OCI-LY1 (cell line): ENCODE measurements around the gene EPHA8.

Source experiments
- H2AFZ ChIP-seq: fragments of 200-600 bp; sonication (generic), shearing (Covaris generic); 2 replicates; pipeline ENCODE4 v1.6.0; 2014; ENCODE audit warnings: antibody characterized with exemption, mild to moderate bottlenecking, low read length
- H3F3A ChIP-seq: fragments of 200-600 bp; sonication (generic), shearing (Covaris generic); 2 replicates; pipeline ENCODE4 v1.6.0; 2014; ENCODE audit warnings: mild to moderate bottlenecking, antibody characterized with exemption, low read length, moderate library complexity; ENCODE audit not compliant: insufficient read depth
- H3K27ac ChIP-seq: fragments of 200-600 bp; sonication (generic); 2 replicates; pipeline ENCODE4 v1.5.1; 2014; ENCODE audit warnings: low read length, mixed run types, mild to moderate bottlenecking, low read depth; ENCODE audit not compliant: poor library complexity, severe bottlenecking
- H3K27me3 ChIP-seq: fragments of 200-600 bp; sonication (generic); 2 replicates; pipeline ENCODE4 v1.6.0; 2014; ENCODE audit warnings: antibody characterized with exemption, mild to moderate bottlenecking, low read length, moderate library complexity; ENCODE audit not compliant: insufficient read depth
- H3K36me3 ChIP-seq: fragments of 200-600 bp; sonication (generic); 2 replicates; pipeline ENCODE4 v1.6.1; 2014; ENCODE audit warnings: mild to moderate bottlenecking, antibody characterized with exemption, low read length, moderate library complexity, mixed read lengths; ENCODE audit not compliant: insufficient read depth
- H3K4me1 ChIP-seq: fragments of 200-600 bp; sonication (generic); 2 replicates; pipeline ENCODE4 v1.5.1; 2014; ENCODE audit warnings: mild to moderate bottlenecking, low read length, moderate library complexity; ENCODE audit not compliant: insufficient read depth, severe bottlenecking
- H3K4me2 ChIP-seq: fragments of 200-600 bp; sonication (generic), shearing (Covaris generic); 2 replicates; pipeline ENCODE4 v1.6.1; 2014; ENCODE audit warnings: low read length
- H3K4me3 ChIP-seq: fragments of 200-600 bp; sonication (generic); 2 replicates; pipeline ENCODE4 v1.5.1; 2014; ENCODE audit warnings: low read length, low read depth, mild to moderate bottlenecking, mixed read lengths; ENCODE audit not compliant: poor library complexity, severe bottlenecking
- H3K79me2 ChIP-seq: fragments of 200-600 bp; shearing (Covaris generic); 2 replicates; pipeline ENCODE4 v1.6.1; 2016; ENCODE audit warnings: mixed run types, low read length, mixed read lengths; ENCODE audit not compliant: insufficient read depth
- H3K9ac ChIP-seq: fragments of 200-600 bp; sonication (generic), shearing (Covaris generic); 2 replicates; pipeline ENCODE4 v1.6.1; 2014; ENCODE audit warnings: mild to moderate bottlenecking, low read length, mixed read lengths
- H3K9me2 ChIP-seq: fragments of 200-600 bp; sonication (generic), shearing (Covaris generic); 2 replicates; pipeline ENCODE4 v1.6.1; 2014; ENCODE audit warnings: low read depth, mild to moderate bottlenecking, low read length, mixed read lengths
- H3K9me3 ChIP-seq: fragments of 200-600 bp; shearing (Covaris generic); 2 replicates; pipeline ENCODE4 v1.6.1; 2014; ENCODE audit warnings: low read length, mixed read lengths
- H4K20me1 ChIP-seq: fragments of 200-600 bp; sonication (generic), shearing (Covaris generic); 2 replicates; pipeline ENCODE4 v1.6.0; 2016; ENCODE audit warnings: mild to moderate bottlenecking, low read length; ENCODE audit not compliant: insufficient read depth
- CTCF ChIP-seq: fragments of 200-600 bp; sonication (generic), shearing (Covaris generic); IDR thresholded peaks from 2 replicates; pipeline ENCODE4 v1.5.1; 2017; ENCODE audit warnings: mild to moderate bottlenecking, antibody characterized with exemption, low read length, moderate library complexity, mixed read lengths
- EZH2 ChIP-seq: fragments of 200-600 bp; sonication (generic), shearing (Covaris generic); IDR thresholded peaks from 2 replicates; pipeline ENCODE4 v1.8.0; 2017; ENCODE audit warnings: borderline replicate concordance, mixed run types, mild to moderate bottlenecking, antibody characterized with exemption, low read length, moderate library complexity, mixed read lengths

The EPHA8 gene

GRCh38 chr1:22576150-22576544, 12.9 kb downstream of the EPHA8 start:
- Histone ChIP-seq H3F3A (peaks cover 14% of the 10 kb centered on the region; the same call in 1 of the 2 replicates), H3K36me3 (no peaks in the 10 kb centered on the region), H2AFZ (no peak overlapping the region), H3K27ac (no peak overlapping the region), H3K4me1 (no peaks in the 10 kb centered on the region), H3K4me3 (no peak overlapping the region), H4K20me1 (no peaks in the 10 kb centered on the region), H3K4me2 (no peak overlapping the region), H3K9me2 (no peaks in the 10 kb centered on the region), H3K79me2 (no peaks in the 10 kb centered on the region), H3K9ac (no peak overlapping the region), H3K9me3 (peaks cover 3% of the 10 kb centered on the region; the same call in 1 of the 2 replicates), H3K27me3 (peaks cover 5% of the 10 kb centered on the region; the same call in 1 of the 2 replicates)
- TF ChIP-seq CTCF: no peak
- no peak for TF ChIP-seq EZH2

- H3K36me3 ChIP-seq: no peaks in the 10 kb centered on the region
- TF ChIP-seq CTCF (no peak), EZH2 (no peak)
- H3F3A ChIP-seq: peaks cover 14% of the 10 kb centered on the region; the same call in 1 of the 2 replicates
Observed at GRCh38 chr1:22576617-22577016, 13.3 kb downstream of the EPHA8 start.

DNA sequence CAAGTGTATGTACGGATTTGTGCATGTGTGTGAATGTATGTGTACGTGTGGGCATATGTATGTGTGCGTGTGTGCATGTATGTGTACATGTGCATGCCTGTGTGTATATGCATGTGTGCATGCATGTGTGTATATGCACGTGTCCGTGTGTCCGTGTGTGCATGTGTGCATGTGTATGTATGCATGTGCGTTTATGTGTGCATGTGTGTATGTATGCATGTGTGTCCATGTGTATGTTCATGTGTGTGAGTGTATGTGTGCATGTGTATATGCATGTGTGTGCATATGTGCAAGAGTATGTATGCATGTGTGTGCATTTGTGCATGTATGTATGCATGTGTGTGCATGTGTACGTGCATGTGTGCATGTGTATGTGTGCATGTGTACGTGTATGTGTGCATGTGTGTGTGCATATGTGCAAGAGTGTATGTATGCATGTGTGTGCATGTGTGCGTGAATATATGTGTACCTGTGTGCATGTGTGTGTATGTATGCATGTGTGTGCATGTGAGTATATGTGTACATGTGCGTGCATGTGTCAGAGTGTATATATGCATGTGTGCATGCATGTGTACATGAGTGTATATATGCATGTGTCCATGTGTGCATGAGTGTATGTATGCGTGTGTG, 15.6 kb downstream of the EPHA8 start:
- Histone ChIP-seq H3K9me2 (no peaks in the 10 kb centered on the region), H3K4me2 (no peak overlapping the region)

More at GRCh38 chr1:22576617-22577016, 13.3 kb downstream of the EPHA8 start:
- Histone ChIP-seq H3K4me1 (no peaks in the 10 kb centered on the region), H3K79me2 (no peaks in the 10 kb centered on the region), H3K4me2 (no peak overlapping the region), H3K9me3 (peaks cover 3% of the 10 kb centered on the region; the same call in 1 of the 2 replicates), H2AFZ (no peak overlapping the region), H3K9ac (no peak overlapping the region), H3K4me3 (no peak overlapping the region), H3K9me2 (no peaks in the 10 kb centered on the region), H3K27me3 (peaks cover 5% of the 10 kb centered on the region; the same call in 1 of the 2 replicates), H3K27ac (no peak overlapping the region), H4K20me1 (no peaks in the 10 kb centered on the region)

More for the DNA sequence above, 15.6 kb downstream of the EPHA8 start:
- H3K79me2 ChIP-seq: no peaks in the 10 kb centered on the region
- H3F3A ChIP-seq: peaks cover 14% of the 10 kb centered on the region; the same call in 1 of the 2 replicates
- TF ChIP-seq CTCF: no peak
- TF ChIP-seq EZH2: no peak
- no peak overlapping the region for H3K9ac ChIP-seq
- H4K20me1 ChIP-seq: no peaks in the 10 kb centered on the region
- H3K9me3 ChIP-seq: peaks cover 3% of the 10 kb centered on the region; the same call in 1 of the 2 replicates
- H2AFZ ChIP-seq: no peak overlapping the region
- H3K27ac ChIP-seq: no peak overlapping the region
- no peaks in the 10 kb centered on the region for H3K36me3 ChIP-seq
- H3K4me3 ChIP-seq: no peak overlapping the region
- H3K27me3 ChIP-seq: no peaks in the 10 kb centered on the region
- H3K4me1 ChIP-seq: no peaks in the 10 kb centered on the region
